HG03575 (cell line): ENCODE measurements around the gene VTN.

ENCODE experiments used
- ATAC-seq: cut with Tn5 transposase; IDR thresholded peaks from one replicate; pipeline ENCODE4 v1.9.1; 2021; ENCODE audit not compliant: unreplicated experiment, insufficient number of reproducible peaks, low FRiP score; ENCODE audit errors: extremely low read depth

Gene VTN

DNA sequence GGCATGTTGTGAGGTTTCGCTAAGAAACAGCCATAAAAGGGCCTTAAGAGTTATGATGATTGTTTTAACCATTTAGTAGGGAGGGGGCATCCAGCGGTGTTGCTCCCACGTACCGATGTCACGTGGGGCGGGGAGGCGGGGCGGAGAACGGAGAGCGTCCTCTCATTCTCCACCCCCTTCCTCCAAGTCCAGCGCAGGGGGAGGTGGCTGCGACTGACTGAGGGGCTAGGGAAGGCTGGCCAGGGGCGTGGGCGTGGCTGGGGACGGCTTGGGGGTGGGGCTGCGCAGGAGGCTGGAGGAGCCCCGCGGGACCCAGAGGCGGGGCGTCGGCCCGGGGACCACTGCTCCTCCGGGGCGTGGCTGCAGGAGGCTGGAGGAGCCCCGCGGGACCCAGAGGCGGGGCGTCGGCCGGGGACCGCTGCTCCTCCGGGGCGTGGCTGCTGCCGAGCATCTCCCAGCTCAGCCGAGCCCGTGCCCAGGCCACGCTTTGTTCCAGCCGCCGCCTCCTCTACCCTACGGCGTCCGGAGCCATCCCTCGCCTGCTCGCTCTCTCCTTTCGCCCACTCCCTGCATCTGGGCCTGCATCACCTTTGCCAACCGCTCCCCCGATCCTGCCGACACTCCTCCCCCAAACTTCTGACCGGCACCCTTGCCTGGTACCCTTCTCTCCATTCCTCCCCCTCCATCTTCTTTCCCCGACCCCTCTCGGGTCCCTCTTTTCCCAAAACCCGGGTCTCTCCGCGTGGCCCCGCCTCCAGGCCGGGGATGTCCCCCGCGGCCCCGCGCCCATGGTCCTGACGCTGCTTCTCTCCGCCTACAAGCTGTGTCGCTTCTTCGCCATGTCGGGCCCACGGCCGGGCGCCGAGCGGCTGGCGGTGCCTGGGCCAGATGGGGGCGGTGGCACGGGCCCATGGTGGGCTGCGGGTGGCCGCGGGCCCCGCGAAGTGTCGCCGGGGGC, 1.4 kb upstream of the VTN start, which contains the start of gene SARM1:
TSS of gene SARM1 (plus strand) at position 450 of the 958 bp plus-strand sequence. CDS start at position 789, 339 bp downstream.
- ATAC-seq: no peak

GRCh38 chr17:28370744-28371103, 617 bp upstream of the VTN start:
- ATAC-seq: no peak

DNA sequence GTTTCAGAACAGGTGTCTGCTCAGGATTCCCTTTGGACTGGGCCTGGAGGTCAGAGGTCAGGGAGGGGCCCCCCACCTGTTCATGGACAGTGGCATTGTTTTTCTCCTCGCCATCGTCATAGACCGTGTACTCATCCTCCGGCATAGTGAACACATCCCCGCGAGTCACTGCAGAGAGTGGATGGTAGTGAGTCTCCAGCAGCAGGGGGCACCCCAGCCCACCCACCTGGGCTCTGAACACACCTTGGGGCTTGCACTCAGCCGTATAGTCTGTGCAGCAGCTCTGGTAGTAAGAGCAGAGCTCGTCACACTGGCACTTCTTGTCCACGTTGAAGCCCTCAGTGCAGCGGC, 448 bp downstream of the VTN start:
- ATAC-seq: no peak

DNA sequence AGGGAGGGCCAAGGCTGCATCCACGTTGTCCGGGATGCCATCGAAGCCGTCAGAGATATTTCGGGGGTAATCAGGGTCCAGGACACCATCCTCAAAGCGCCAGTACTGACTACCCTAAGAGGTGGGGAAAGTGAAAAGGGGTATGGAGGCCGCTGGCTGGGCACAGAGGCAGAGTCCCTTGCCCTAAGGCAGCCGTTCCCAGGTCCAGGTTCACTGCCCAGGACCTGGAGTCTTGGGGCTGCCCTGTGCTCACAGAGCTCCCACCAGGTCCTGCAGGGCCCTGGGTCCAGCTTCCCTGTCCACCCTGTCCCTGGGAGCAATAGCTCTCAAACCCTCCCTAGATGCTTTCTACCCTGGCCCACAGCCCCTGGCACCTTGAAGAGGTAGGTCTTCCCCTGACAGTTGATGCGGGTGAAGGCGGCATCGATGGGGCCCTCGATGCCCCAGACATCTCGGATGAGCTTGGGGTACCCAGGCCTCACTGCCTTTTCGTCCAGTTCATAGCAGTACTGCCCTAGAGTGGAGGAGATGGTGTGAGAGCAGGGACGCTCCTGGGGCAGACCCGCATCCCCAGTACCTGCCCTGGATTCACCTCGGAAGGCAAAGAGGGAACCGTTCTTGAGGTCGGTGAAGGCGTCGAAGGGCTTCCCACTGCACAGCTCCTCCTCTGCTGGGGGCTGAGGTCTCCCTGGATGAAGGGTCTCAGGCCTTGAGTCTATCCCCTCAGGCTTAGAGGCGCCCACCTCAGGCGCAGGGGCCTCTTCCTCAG, 1.0 kb downstream of the VTN start:
- ATAC-seq: no peak

GRCh38 chr17:28368306-28368831, 1.7 kb downstream of the VTN start:
- ATAC-seq: no peak

- no peak for ATAC-seq
Observed at GRCh38 chr17:28367641-28368305, 2.3 kb downstream of the VTN start.

DNA sequence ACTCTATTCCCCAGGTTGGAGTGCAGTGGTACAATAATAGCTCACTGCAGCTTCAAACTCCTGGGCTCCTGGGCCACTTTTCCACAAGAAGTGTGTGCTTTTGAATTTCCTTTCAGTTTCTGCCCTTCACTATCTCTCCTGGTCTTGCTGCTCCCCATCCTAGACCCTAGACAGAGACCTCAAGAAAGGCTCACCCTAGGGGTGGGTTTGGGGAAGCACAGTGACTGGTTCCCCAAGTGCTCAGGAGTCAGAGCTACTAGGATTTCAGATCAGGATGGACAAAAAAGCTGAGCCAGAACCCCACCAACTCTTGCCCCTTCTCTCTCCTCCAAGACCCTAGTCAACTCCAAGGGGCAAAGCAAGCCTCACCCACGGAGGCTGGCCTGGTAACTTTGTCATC, 3.5 kb downstream of the VTN start:
- no peak for ATAC-seq

DNA sequence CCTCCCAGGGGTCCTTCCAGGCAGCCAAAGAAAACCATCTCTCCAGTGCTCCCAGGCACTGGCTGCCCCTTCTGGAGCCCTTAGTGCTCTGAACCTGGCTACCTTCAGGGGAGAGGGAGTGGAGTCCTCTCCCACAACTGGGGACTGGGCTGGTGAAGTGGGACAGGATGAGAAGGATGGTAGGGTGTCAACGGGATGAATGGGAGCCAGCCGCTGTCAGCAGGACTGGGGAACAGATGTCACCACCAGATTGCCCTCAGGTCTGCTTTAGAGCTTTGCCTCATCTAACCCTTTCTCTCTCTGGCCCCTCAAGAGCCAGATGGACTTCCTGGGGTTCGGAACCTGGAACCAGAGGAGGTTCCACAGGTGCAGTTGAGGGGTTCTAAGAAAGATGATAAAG, 4.6 kb downstream of the VTN start:
- no peak for ATAC-seq

GRCh38 chr17:28364665-28365363, 5.3 kb downstream of the VTN start, which contains the start of gene SEBOX:
TSS of gene SEBOX (minus strand) at chr17:28365199. CDS start at chr17:28365151, 48 bp downstream.
- no peak for ATAC-seq

- no peak for ATAC-seq
Observed at GRCh38 chr17:28363776-28364650, 6.1 kb downstream of the VTN start.

- ATAC-seq: no peak
Observed at GRCh38 chr17:28363186-28363585, 6.9 kb downstream of the VTN start.

GRCh38 chr17:28357901-28358197, 12.3 kb downstream of the VTN start:
- ATAC-seq: no peak

DNA sequence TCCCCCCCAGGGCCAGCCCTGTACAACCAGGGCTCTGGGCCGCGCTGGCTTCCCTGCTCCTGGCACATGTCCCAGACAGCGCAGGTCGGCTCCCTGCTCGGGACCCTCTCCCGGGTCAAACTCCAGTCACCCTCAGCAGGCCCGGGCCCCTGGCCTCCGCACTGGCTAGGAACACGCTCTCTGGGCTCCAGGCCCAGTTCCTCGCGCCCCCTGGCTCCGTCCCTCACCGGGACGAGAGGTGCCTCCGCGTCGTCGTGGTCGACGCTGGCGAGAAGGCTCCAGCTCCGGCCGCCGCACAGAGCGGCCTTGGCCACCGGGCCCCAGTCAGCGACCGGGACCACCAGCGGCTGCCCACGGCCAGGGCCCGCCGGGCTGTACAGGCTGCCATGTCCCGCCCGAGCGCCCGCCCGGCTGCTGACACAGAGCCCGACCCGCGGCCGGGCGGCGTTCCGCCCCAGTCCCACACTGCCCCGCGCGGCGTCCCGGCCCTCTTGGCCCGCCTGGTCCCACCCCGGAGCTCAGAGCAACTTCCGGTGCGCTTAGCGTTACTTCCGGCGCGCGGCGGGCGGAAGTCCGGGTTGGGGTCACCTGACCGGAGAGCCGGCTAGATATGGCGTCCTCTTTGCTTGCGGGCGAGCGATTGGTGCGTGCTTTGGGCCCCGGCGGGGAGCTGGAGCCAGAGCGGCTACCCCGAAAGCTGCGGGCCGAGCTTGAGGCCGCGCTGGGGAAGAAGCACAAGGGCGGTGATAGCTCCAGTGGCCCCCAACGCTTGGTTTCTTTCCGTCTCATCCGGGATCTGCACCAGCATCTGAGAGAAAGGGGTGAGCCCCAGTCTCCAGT, 12.8 kb downstream of the VTN start, which contains the start of gene POLDIP2:
TSS of gene POLDIP2 (minus strand) at position 467 of the 840 bp plus-strand sequence. CDS start at position 388, 79 bp downstream.
- ATAC-seq: peak; percentile 63

DNA sequence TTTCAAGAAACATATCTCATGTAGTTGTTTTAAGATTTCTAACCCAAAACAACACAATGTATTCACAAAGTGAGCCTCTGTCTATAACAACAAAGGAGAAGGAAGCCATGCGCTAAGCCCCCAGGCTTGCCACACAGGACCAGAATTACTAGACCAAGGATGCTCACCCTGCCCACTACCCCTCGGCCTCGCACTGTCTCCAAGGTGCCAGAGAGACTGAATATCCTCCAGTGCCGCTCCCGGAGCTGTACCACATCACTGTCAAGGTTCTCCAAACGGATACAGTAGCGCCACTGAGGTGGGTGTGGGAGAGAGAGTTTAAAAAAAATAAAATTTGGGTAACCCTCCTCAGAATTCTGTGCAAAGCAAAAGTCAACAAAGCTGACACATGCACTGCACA, 19.8 kb downstream of the VTN start:
- no peak for ATAC-seq

GRCh38 chr17:28348979-28349378, 21.1 kb downstream of the VTN start:
- no peak for ATAC-seq

DNA sequence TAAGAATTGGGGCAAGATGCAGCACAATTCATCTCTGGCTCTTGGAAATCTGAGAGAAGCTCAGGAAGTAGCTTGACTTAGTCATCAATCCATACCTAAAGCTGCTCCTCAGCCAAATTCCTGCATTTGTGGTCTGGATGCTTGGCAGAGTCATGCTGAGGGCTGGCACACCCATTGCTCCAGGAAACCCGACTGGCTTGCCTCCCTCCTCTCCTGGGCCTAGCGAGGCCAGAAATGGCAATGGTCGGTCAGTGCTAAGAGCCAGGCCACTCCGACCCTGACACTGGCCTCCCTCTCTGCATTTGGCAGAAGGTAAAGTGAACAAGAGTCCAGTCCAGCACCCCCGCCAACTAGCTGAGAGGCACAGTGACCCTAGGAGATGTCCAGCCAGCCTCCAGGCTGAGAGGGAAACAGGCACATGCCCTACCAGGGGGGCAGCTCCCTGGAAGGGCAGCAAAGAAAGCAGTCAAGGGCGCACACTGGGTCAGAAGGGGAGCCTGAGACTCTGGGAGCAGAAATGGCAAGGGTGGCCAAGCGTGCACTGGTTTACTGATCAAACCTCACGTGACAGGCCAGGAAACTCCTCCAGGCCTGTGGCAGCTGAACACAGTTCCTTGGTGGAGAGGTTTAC, 22.7 kb downstream of the VTN start:
- no peak for ATAC-seq
